Nephron (organoid): ENCODE results near the gene TP53BP2.
"Not testable (repeated sequence)": the region's sequence is repeated elsewhere in the genome, so short reads cannot be mapped to it uniquely, and the experiment has no call there.

Source experiments
- H3K27ac Mint-ChIP-seq, 3 experiments: 2 replicates each; pipeline ENCODE4 v1.8.0; 2020; ENCODE audit warnings: mixed read lengths in 3 of 3, mild to moderate bottlenecking in 2 of 3, moderate library complexity in 1 of 3
- H3K27me3 Mint-ChIP-seq: 2 replicates; pipeline ENCODE4 v1.8.0; 2021; ENCODE audit warnings: low read depth, mild to moderate bottlenecking, moderate library complexity, mixed read lengths
- H3K36me3 Mint-ChIP-seq: 2 replicates; pipeline ENCODE4 v1.8.0; 2020; ENCODE audit warnings: low read depth, mixed read lengths
- H3K4me1 Mint-ChIP-seq: 2 replicates; pipeline ENCODE4 v1.8.0; 2020; ENCODE audit warnings: mixed read lengths
- H3K4me3 Mint-ChIP-seq, 3 experiments: 2 replicates each; pipeline ENCODE4 v1.8.0; 2020; ENCODE audit warnings: mild to moderate bottlenecking in 3 of 3, mixed read lengths in 3 of 3, moderate library complexity in 2 of 3
- H3K9me3 Mint-ChIP-seq: 2 replicates; pipeline ENCODE4 v1.8.0; 2020; ENCODE audit warnings: mixed read lengths
- TF ChIP-seq, protein P1 (sequence below), 3 experiments: fragments of 200-600 bp; sonication (generic); IDR thresholded peaks; one replicate each; pipeline ENCODE4 v1.5.0; 2021; ENCODE audit warnings: antibody characterized with exemption in 3 of 3; ENCODE audit not compliant: unreplicated experiment in 3 of 3

Gene TP53BP2

DNA sequence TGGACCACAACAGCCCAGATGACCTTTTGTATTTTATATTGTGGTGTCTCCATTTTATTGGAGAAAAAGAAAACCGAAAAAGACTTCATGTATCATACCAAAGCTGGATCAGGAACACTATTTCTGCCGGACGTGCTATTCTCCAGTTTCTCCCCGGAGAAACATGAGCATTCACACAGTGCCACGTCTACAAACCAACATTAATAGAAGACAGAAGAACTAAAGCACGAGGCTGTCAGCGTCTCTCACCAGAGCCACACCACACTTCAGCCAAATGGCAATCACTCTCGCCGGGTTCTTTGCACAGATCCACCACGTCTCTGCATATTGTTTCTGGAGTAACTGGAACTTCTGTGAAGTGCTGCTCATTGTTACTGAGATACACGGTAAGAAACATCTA is 24.8 kb downstream of the TP53BP2 start:
- H3K9me3 Mint-ChIP-seq = no peaks in the 10 kb centered on the region
- H3K36me3 Mint-ChIP-seq = peaks cover 37% of the 10 kb centered on the region
- peaks cover 28% of the 10 kb centered on the region for H3K4me1 Mint-ChIP-seq
- H3K4me3 Mint-ChIP-seq = no peak overlapping the region
- H3K27ac Mint-ChIP-seq = peak overlapping the region in 1 of 3 experiments; percentile 2
- TF ChIP-seq, protein P1, sequence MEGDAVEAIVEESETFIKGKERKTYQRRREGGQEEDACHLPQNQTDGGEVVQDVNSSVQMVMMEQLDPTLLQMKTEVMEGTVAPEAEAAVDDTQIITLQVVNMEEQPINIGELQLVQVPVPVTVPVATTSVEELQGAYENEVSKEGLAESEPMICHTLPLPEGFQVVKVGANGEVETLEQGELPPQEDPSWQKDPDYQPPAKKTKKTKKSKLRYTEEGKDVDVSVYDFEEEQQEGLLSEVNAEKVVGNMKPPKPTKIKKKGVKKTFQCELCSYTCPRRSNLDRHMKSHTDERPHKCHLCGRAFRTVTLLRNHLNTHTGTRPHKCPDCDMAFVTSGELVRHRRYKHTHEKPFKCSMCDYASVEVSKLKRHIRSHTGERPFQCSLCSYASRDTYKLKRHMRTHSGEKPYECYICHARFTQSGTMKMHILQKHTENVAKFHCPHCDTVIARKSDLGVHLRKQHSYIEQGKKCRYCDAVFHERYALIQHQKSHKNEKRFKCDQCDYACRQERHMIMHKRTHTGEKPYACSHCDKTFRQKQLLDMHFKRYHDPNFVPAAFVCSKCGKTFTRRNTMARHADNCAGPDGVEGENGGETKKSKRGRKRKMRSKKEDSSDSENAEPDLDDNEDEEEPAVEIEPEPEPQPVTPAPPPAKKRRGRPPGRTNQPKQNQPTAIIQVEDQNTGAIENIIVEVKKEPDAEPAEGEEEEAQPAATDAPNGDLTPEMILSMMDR (IDR thresholded peaks at IDR 0.05; ENCODE audit: unreplicated experiment in 3 of 3) = no peak
- H3K27me3 Mint-ChIP-seq = no peaks in the 10 kb centered on the region

DNA sequence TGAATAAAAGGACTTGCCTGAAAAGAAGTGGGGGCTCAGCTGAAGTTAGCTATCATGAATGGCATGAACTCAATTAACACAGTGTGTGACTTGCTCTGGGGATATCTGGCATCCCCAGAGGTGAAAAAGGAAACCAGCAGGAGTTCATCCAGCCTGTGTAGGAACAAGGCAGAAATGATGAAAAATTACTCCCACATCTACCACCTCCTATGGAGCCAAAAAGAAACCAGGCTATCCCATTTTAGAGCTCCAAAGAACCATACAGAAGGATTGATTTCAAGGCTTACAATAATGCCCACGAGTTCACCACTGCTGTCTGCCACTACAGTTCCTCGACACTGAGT is 25.3 kb downstream of the TP53BP2 start:
- peaks cover 27% of the 10 kb centered on the region for H3K4me1 Mint-ChIP-seq
- no peaks in the 10 kb centered on the region for H3K27me3 Mint-ChIP-seq
- H3K36me3 Mint-ChIP-seq = peaks cover 38% of the 10 kb centered on the region
- H3K4me3 Mint-ChIP-seq = no peak overlapping the region
- H3K27ac Mint-ChIP-seq = peak overlapping the region in 1 of 3 experiments; percentile 2
- H3K9me3 Mint-ChIP-seq = no peaks in the 10 kb centered on the region
- TF ChIP-seq, protein P1 (IDR thresholded peaks at IDR 0.05; ENCODE audit: unreplicated experiment in 3 of 3) = no peak

DNA sequence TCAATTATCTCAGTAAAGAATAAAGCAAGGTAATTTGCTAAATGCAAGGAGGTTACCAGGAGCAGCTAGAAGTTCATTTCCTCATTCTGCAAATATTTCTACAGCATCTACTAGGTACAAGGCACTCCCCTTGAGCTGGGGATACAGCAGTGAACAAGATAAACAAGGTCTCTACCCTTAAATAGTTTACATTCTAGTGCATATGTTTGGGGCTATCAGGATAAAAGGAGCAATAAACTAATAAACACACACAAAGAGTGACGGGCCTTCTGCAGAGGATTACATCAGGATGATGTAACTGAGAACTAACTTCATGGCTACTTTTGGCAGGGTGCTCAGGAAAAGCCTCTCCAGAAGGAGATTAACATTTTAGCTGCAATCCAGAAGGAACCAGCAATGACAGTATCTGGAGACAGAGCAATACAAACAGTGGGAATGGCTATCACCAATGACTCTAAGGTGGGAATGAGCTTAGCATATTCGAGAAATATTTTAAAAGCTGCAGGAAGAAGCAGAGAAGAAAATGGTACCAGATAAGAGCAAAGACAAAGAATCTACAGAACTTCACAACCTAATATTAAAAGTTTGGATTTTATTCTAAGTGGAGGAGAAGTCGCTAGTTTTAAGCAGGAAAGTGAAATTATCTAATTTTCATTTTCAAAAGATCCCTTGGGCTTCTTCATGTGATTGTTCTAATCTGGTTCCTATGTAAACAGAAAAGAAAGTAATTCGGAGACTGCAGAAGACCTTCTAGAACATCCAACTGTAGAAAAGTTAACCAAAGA is 25.8 kb downstream of the TP53BP2 start:
- no peak overlapping the region for H3K4me3 Mint-ChIP-seq
- H3K27me3 Mint-ChIP-seq = no peaks in the 10 kb centered on the region
- no peaks in the 10 kb centered on the region for H3K9me3 Mint-ChIP-seq
- H3K36me3 Mint-ChIP-seq = peaks cover 40% of the 10 kb centered on the region
- TF ChIP-seq, protein P1 (IDR thresholded peaks at IDR 0.05; ENCODE audit: unreplicated experiment in 3 of 3) = no peak
- peaks cover 33% of the 10 kb centered on the region for H3K4me1 Mint-ChIP-seq
- no peak overlapping the region for H3K27ac Mint-ChIP-seq

DNA sequence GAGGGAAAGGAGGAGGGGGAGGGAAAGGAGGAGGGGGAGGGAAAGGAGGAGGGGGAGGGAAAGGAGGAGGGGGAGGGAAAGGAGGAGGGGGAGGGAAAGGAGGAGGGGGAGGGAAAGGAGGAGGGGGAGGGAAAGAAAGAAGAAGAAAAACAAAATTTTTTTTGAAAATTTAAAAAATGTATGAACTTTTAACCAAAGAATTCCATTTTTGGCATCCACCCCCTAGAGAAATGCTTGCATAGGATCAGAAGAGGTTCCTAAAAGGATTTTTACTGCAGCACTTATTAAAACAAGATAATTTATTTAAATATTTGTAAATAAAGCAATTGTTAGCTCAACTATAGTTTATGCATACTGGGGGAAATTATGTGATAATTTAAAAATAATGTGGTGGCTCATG is 28.5 kb downstream of the TP53BP2 start:
- H3K27ac Mint-ChIP-seq, H3K4me3 Mint-ChIP-seq, H3K9me3 Mint-ChIP-seq, H3K27me3 Mint-ChIP-seq: not testable (repeated sequence)
- peaks cover 62% of the 10 kb centered on the region for H3K36me3 Mint-ChIP-seq
- peaks cover 36% of the 10 kb centered on the region for H3K4me1 Mint-ChIP-seq

DNA sequence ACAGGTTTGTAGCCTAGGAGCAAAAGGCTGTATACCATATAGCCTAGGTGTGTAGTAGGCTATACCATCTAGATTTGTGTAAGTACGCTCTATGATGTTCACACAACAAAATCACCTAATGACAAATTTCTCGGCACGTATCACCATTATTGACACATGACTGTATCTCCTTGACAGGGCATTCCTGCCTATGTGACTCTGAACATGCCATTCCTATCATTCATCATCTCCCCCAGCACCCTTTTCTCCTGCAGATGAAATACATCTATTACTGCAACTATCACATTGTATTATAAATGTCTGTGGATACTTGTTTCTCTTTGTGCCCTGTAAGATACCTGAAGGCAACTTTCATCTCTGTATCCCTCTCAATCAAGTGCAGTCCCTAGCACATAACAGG is 29.9 kb downstream of the TP53BP2 start:
- H3K4me1 Mint-ChIP-seq = peaks cover 31% of the 10 kb centered on the region

DNA sequence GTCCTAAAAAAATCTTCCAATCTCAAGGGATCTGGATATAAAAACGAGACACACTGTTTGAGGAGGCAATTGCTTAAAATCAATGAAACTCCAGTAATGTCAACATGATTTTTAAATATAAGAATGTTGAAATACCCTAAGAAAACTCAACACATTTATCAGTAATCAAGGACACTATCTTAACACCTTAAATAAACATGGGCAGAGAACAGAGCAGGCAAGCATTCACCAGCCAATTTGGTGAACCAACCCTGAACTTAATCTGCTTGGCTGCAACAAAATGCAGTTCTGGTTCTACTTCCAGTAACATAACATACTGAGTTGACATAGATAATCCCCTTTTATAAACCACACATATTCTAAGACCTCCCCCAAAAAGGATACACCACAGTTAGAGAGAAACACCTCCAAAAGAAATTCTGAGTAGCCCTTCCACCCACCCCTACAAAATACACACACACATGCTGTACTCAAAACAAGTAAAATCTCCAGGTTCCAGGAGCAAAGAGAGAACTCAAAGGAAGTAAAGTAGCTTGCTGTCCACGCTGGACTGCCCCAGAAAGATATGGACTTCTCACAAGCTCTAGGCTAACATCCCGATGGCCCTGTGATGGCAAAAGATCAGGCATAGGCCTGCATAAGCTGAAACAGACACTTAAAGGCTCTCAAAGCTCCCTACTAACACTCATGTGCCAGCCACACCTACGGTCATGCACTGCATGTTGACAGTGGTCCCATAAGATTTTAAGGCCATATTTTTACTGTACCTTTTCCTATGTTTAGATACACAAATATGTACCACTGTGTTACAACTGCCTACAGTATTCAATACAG is 30.5 kb downstream of the TP53BP2 start:
- peak overlapping the region in 1 of 3 experiments; percentile 7 for H3K27ac Mint-ChIP-seq
- H3K27me3 Mint-ChIP-seq = no peaks in the 10 kb centered on the region
- H3K4me3 Mint-ChIP-seq = no peak overlapping the region
- TF ChIP-seq, protein P1 (IDR thresholded peaks at IDR 0.05; ENCODE audit: unreplicated experiment in 3 of 3) = no peak
- peaks cover 59% of the 10 kb centered on the region for H3K36me3 Mint-ChIP-seq
- H3K9me3 Mint-ChIP-seq = no peaks in the 10 kb centered on the region
- peaks cover 27% of the 10 kb centered on the region for H3K4me1 Mint-ChIP-seq

More for the DNA sequence above, 29.9 kb downstream of the TP53BP2 start:
- H3K4me3 Mint-ChIP-seq = no peak overlapping the region
- TF ChIP-seq, protein P1 (IDR thresholded peaks at IDR 0.05; ENCODE audit: unreplicated experiment in 3 of 3) = no peak
- peak overlapping the region in 1 of 3 experiments; percentile 7 for H3K27ac Mint-ChIP-seq
- H3K36me3 Mint-ChIP-seq = peaks cover 60% of the 10 kb centered on the region
- no peaks in the 10 kb centered on the region for H3K27me3 Mint-ChIP-seq
- H3K9me3 Mint-ChIP-seq = no peaks in the 10 kb centered on the region
